A673 (cell line): ENCODE data around the gene HNRNPUL1. TPM values are rescaled to one million over a fixed set of nuclear protein-coding genes. Genes with fewer than 3 reads are reported as not detected.

Source experiments
- BruUV-seq: library from RNA; stranded (reverse); fragments of 400-500 nt; replicated peaks from 2 replicates; lab custom pipeline; 2021; lab: Mats Ljungman, UMichigan
- CTCF ChIA-PET: fragments of 300-600 bp; sonication (Branson Sonifier 250); formaldehyde crosslinking; loops from one replicate; lab custom pipeline; 2022; ENCODE audit warnings: antibody characterized with exemption; lab: Charles Lee
- POLR2A ChIA-PET: fragments of 300-600 bp; sonication (Branson Sonifier 250); formaldehyde crosslinking; loops from one replicate; lab custom pipeline; 2022; ENCODE audit warnings: antibody characterized with exemption; ENCODE audit not compliant: low non-redundant PET; lab: Charles Lee
- DNase-seq: peaks from one replicate; pipeline ENCODE4 v3.0.0-alpha.2; 2015; ENCODE audit warnings: low spot score
- H3K27ac ChIP-seq: fragments of 200-600 bp; sonication (generic); 2 replicates; pipeline ENCODE4 v1.5.1; 2016; ENCODE audit warnings: mixed run types, low read depth, mild to moderate bottlenecking, mixed read lengths, antibody characterized with exemption, low read length; ENCODE audit not compliant: poor library complexity, severe bottlenecking
- H3K27me3 ChIP-seq: fragments of 200-600 bp; sonication (generic); replicated peaks from 2 replicates; pipeline ENCODE4 v1.6.1; 2017; ENCODE audit warnings: mixed run types, low read depth, mild to moderate bottlenecking, mixed read lengths, antibody characterized with exemption, low read length; ENCODE audit not compliant: insufficient read depth, poor library complexity
- H3K36me3 ChIP-seq: fragments of 200-600 bp; sonication (generic); 2 replicates; pipeline ENCODE4 v1.6.1; 2016; ENCODE audit warnings: mixed run types, mild to moderate bottlenecking, mixed read lengths, antibody characterized with exemption, low read length; ENCODE audit not compliant: insufficient read depth, poor library complexity, severe bottlenecking
- H3K4me1 ChIP-seq: fragments of 200-600 bp; sonication (generic); 2 replicates; pipeline ENCODE4 v1.6.1; 2017; ENCODE audit warnings: mixed run types, mild to moderate bottlenecking, mixed read lengths, antibody characterized with exemption, low read length; ENCODE audit not compliant: insufficient read depth, poor library complexity, severe bottlenecking
- H3K4me3 ChIP-seq: fragments of 200-600 bp; sonication (generic); 2 replicates; pipeline ENCODE4 v1.5.1; 2016; ENCODE audit warnings: low read depth, mixed run types, mild to moderate bottlenecking, mixed read lengths, low read length; ENCODE audit not compliant: poor library complexity, severe bottlenecking
- H3K9me3 ChIP-seq: fragments of 200-600 bp; sonication (generic); 2 replicates; pipeline ENCODE4 v1.6.1; 2016; ENCODE audit warnings: mixed run types, low read depth, mild to moderate bottlenecking, mixed read lengths, antibody characterized with exemption, low read length; ENCODE audit not compliant: poor library complexity, severe bottlenecking
- CTCF ChIP-seq: fragments of 300-800, 200-600 bp; sonication (generic); conservative IDR thresholded peaks from 2 replicates; pipeline ENCODE4 v1.5.1; 2017; ENCODE audit warnings: low read depth, mild to moderate bottlenecking, antibody characterized with exemption, low read length, moderate library complexity, mixed read lengths
- EZH2 ChIP-seq: fragments of 200-600 bp; sonication (generic); IDR thresholded peaks from 2 replicates; pipeline ENCODE4 v1.6.1; 2017; ENCODE audit warnings: borderline replicate concordance, low read depth, mild to moderate bottlenecking, mixed read lengths, antibody characterized with exemption, low read length; ENCODE audit not compliant: poor library complexity, severe bottlenecking
- intact Hi-C: fragments of 100-400 bp; cut with micrococcal nuclease; formaldehyde crosslinking; loops from one replicate; pipeline ENCODE4 v1.10.0; 2022; ENCODE audit not compliant: unreplicated experiment
- total RNA-seq: library from RNA; stranded (reverse); gene quantifications from 2 replicates; pipeline ENCODE4 v1.2.3, GENCODE V29; 2021

HNRNPUL1 gene
- total RNA-seq, 1 experiment from 2014 or later: 344 TPM

GRCh38 chr19:41324921-41325639 is 60.9 kb downstream of the HNRNPUL1 start:
- Histone ChIP-seq H3K27ac (peak overlapping the region; percentile 37), H3K4me3 (no peak overlapping the region), H3K36me3 (peaks cover 37% of the 10 kb centered on the region), H3K9me3 (no peaks in the 10 kb centered on the region), H3K27me3 (no peaks in the 10 kb centered on the region), H3K4me1 (peaks cover 23% of the 10 kb centered on the region)
- BruUV-seq: no TSS peak
- POLR2A ChIA-PET: no interaction called here
- CTCF ChIA-PET: no interaction called here
- no peak for DNase-seq
- intact Hi-C loops: no loop called here
- no peak for TF ChIP-seq EZH2
- TF ChIP-seq CTCF: no peak

GRCh38 chr19:41325640-41325946 is 61.4 kb downstream of the HNRNPUL1 start:
- H3K4me3 ChIP-seq: no peak overlapping the region
- H3K9me3 ChIP-seq: no peaks in the 10 kb centered on the region
- BruUV-seq: no TSS peak
- H3K36me3 ChIP-seq: peaks cover 32% of the 10 kb centered on the region
- H3K27ac ChIP-seq: peak overlapping the region; percentile 50
- peaks cover 23% of the 10 kb centered on the region for H3K4me1 ChIP-seq
- no peak for TF ChIP-seq EZH2
- POLR2A ChIA-PET: no interaction called here
- DNase-seq: no peak
- CTCF ChIA-PET: no interaction called here
- intact Hi-C loops: no loop called here
- H3K27me3 ChIP-seq: no peaks in the 10 kb centered on the region

GRCh38 chr19:41325947-41326706 is 62.0 kb downstream of the HNRNPUL1 start:
- no TSS peak for BruUV-seq
- H3K4me3 ChIP-seq: no peak overlapping the region
- DNase-seq: no peak
- TF ChIP-seq CTCF (no peak), EZH2 (no peak)
- CTCF ChIA-PET: no interaction called here
- peaks cover 23% of the 10 kb centered on the region for H3K4me1 ChIP-seq
- no peaks in the 10 kb centered on the region for H3K9me3 ChIP-seq
- POLR2A ChIA-PET: no interaction called here
- intact Hi-C loops: no loop called here
- H3K27me3 ChIP-seq: no peaks in the 10 kb centered on the region
- H3K36me3 ChIP-seq: peaks cover 28% of the 10 kb centered on the region
- peak overlapping the region; percentile 50 for H3K27ac ChIP-seq
